A673 (cell line): Measurements from ENCODE around the gene HBD. TPM values are rescaled to one million over a fixed set of nuclear protein-coding genes. Genes with fewer than 3 reads are reported as not detected.
"Not testable (repeated sequence)": the region's sequence is repeated elsewhere in the genome, so short reads cannot be mapped to it uniquely, and the experiment has no call there.

Experiments
- BruUV-seq: library from RNA; stranded (reverse); fragments of 400-500 nt; replicated peaks from 2 replicates; lab custom pipeline; 2021; lab: Mats Ljungman, UMichigan
- CTCF ChIA-PET: fragments of 300-600 bp; sonication (Branson Sonifier 250); formaldehyde crosslinking; loops from one replicate; lab custom pipeline; 2022; ENCODE audit warnings: antibody characterized with exemption; lab: Charles Lee
- POLR2A ChIA-PET: fragments of 300-600 bp; sonication (Branson Sonifier 250); formaldehyde crosslinking; loops from one replicate; lab custom pipeline; 2022; ENCODE audit warnings: antibody characterized with exemption; ENCODE audit not compliant: low non-redundant PET; lab: Charles Lee
- DNase-seq: peaks from one replicate; pipeline ENCODE4 v3.0.0-alpha.2; 2015; ENCODE audit warnings: low spot score
- H3K27ac ChIP-seq: fragments of 200-600 bp; sonication (generic); 2 replicates; pipeline ENCODE4 v1.5.1; 2016; ENCODE audit warnings: mixed run types, low read depth, mild to moderate bottlenecking, mixed read lengths, antibody characterized with exemption, low read length; ENCODE audit not compliant: poor library complexity, severe bottlenecking
- H3K27me3 ChIP-seq: fragments of 200-600 bp; sonication (generic); replicated peaks from 2 replicates; pipeline ENCODE4 v1.6.1; 2017; ENCODE audit warnings: mixed run types, low read depth, mild to moderate bottlenecking, mixed read lengths, antibody characterized with exemption, low read length; ENCODE audit not compliant: insufficient read depth, poor library complexity
- H3K36me3 ChIP-seq: fragments of 200-600 bp; sonication (generic); 2 replicates; pipeline ENCODE4 v1.6.1; 2016; ENCODE audit warnings: mixed run types, mild to moderate bottlenecking, mixed read lengths, antibody characterized with exemption, low read length; ENCODE audit not compliant: insufficient read depth, poor library complexity, severe bottlenecking
- H3K4me1 ChIP-seq: fragments of 200-600 bp; sonication (generic); 2 replicates; pipeline ENCODE4 v1.6.1; 2017; ENCODE audit warnings: mixed run types, mild to moderate bottlenecking, mixed read lengths, antibody characterized with exemption, low read length; ENCODE audit not compliant: insufficient read depth, poor library complexity, severe bottlenecking
- H3K4me3 ChIP-seq: fragments of 200-600 bp; sonication (generic); 2 replicates; pipeline ENCODE4 v1.5.1; 2016; ENCODE audit warnings: low read depth, mixed run types, mild to moderate bottlenecking, mixed read lengths, low read length; ENCODE audit not compliant: poor library complexity, severe bottlenecking
- H3K9me3 ChIP-seq: fragments of 200-600 bp; sonication (generic); 2 replicates; pipeline ENCODE4 v1.6.1; 2016; ENCODE audit warnings: mixed run types, low read depth, mild to moderate bottlenecking, mixed read lengths, antibody characterized with exemption, low read length; ENCODE audit not compliant: poor library complexity, severe bottlenecking
- CTCF ChIP-seq: fragments of 300-800, 200-600 bp; sonication (generic); conservative IDR thresholded peaks from 2 replicates; pipeline ENCODE4 v1.5.1; 2017; ENCODE audit warnings: low read depth, mild to moderate bottlenecking, antibody characterized with exemption, low read length, moderate library complexity, mixed read lengths
- EZH2 ChIP-seq: fragments of 200-600 bp; sonication (generic); IDR thresholded peaks from 2 replicates; pipeline ENCODE4 v1.6.1; 2017; ENCODE audit warnings: borderline replicate concordance, low read depth, mild to moderate bottlenecking, mixed read lengths, antibody characterized with exemption, low read length; ENCODE audit not compliant: poor library complexity, severe bottlenecking
- intact Hi-C: fragments of 100-400 bp; cut with micrococcal nuclease; formaldehyde crosslinking; loops from one replicate; pipeline ENCODE4 v1.10.0; 2022; ENCODE audit not compliant: unreplicated experiment
- total RNA-seq: library from RNA; stranded (reverse); gene quantifications from 2 replicates; pipeline ENCODE4 v1.2.3, GENCODE V29; 2021

HBD gene
- total RNA-seq, 1 experiment from 2014 or later, result not detected

GRCh38 chr11:5250543-5251204 is 16.4 kb upstream of the HBD start:
- H3K36me3 ChIP-seq, result no peaks in the 10 kb centered on the region
- intact Hi-C loops, result no loop called here
- ChIA-PET CTCF (no interaction called here), POLR2A (no interaction called here)
- no peaks in the 10 kb centered on the region for H3K27me3 ChIP-seq
- H3K27ac ChIP-seq, result no peak overlapping the region
- TF ChIP-seq EZH2 (no peak), CTCF (no peak)
- no TSS peak for BruUV-seq
- H3K4me3 ChIP-seq, result no peak overlapping the region
- DNase-seq, result no peak
- no peaks in the 10 kb centered on the region for H3K4me1 ChIP-seq
- H3K9me3 ChIP-seq, result no peaks in the 10 kb centered on the region

- BruUV-seq, H3K27ac ChIP-seq, H3K36me3 ChIP-seq, H3K4me1 ChIP-seq, intact Hi-C loops, POLR2A ChIA-PET, H3K9me3 ChIP-seq, DNase-seq, H3K27me3 ChIP-seq, H3K4me3 ChIP-seq, CTCF ChIA-PET: not testable (repeated sequence)
Measured at GRCh38 chr11:5249807-5250396, 15.6 kb upstream of the HBD start, which contains the start of gene HBG1. Gene HBG1, minus strand, starts transcription at chr11:5249857. Its CDS starts 53 bp downstream, at chr11:5249804.

GRCh38 chr11:5248498-5248897 is 14.2 kb upstream of the HBD start:
- H3K4me1 ChIP-seq, CTCF ChIA-PET, H3K4me3 ChIP-seq, H3K27me3 ChIP-seq, DNase-seq, BruUV-seq, H3K9me3 ChIP-seq, H3K27ac ChIP-seq, POLR2A ChIA-PET, H3K36me3 ChIP-seq, intact Hi-C loops: not testable (repeated sequence)

GRCh38 chr11:5247472-5248192 is 13.3 kb upstream of the HBD start:
- Histone ChIP-seq H3K36me3 (no peaks in the 10 kb centered on the region), H3K27me3 (no peaks in the 10 kb centered on the region), H3K4me3 (no peak overlapping the region), H3K4me1 (no peaks in the 10 kb centered on the region), H3K27ac (no peak overlapping the region), H3K9me3 (no peaks in the 10 kb centered on the region)
- no peak for TF ChIP-seq EZH2
- no peak for TF ChIP-seq CTCF
- no TSS peak for BruUV-seq
- CTCF ChIA-PET, result no interaction called here
- DNase-seq, result no peak
- intact Hi-C loops, result no loop called here
- POLR2A ChIA-PET, result no interaction called here
